Epithelial cell of esophagus (primary cell): Measurements from ENCODE around the gene ALDH1L1.

ENCODE experiments used
- DNase-seq: peaks from one replicate; pipeline ENCODE4 v3.0.0; 2010; ENCODE audit warnings: low read depth
- H3K4me3 ChIP-seq: 2 replicates; pipeline ENCODE4 v1.5.1; 2011; ENCODE audit warnings: mild to moderate bottlenecking, low read length, control low read depth
- CTCF ChIP-seq: IDR thresholded peaks from 2 replicates; pipeline ENCODE4 v1.5.1; 2011; ENCODE audit warnings: low read depth, mild to moderate bottlenecking, low read length, control low read depth, inconsistent platforms; ENCODE audit not compliant: insufficient read depth; ENCODE audit errors: missing control alignments

Gene ALDH1L1

GRCh38 chr3:126194713-126195305, 14.4 kb upstream of the ALDH1L1 start:
- TF ChIP-seq CTCF, result no peak
- no peak for DNase-seq
- H3K4me3 ChIP-seq, result no peak overlapping the region

- no peak for DNase-seq
- TF ChIP-seq CTCF, result no peak
Measured at GRCh38 chr3:126191246-126191645, 10.9 kb upstream of the ALDH1L1 start.

GRCh38 chr3:126187920-126188319, 7.5 kb upstream of the ALDH1L1 start:
- no peak for TF ChIP-seq CTCF
- no peak for DNase-seq
- no peak overlapping the region for H3K4me3 ChIP-seq

More at GRCh38 chr3:126191246-126191645, 10.9 kb upstream of the ALDH1L1 start:
- no peak overlapping the region for H3K4me3 ChIP-seq

- no peak for DNase-seq
- H3K4me3 ChIP-seq, result no peak overlapping the region
- no peak for TF ChIP-seq CTCF
Measured at GRCh38 chr3:126186749-126187148, 6.4 kb upstream of the ALDH1L1 start.

- no peak for TF ChIP-seq CTCF
- no peak for DNase-seq
- H3K4me3 ChIP-seq, result no peak overlapping the region
Measured at GRCh38 chr3:126186271-126186670, 5.9 kb upstream of the ALDH1L1 start.

GRCh38 chr3:126184465-126185000, 4.1 kb upstream of the ALDH1L1 start:
- H3K4me3 ChIP-seq, result no peak overlapping the region
- DNase-seq, result no peak
- TF ChIP-seq CTCF, result no peak

GRCh38 chr3:126181398-126181725, 976 bp upstream of the ALDH1L1 start:
- H3K4me3 ChIP-seq, result peak overlapping the region; percentile 53
- peak; percentile 19 for DNase-seq
- TF ChIP-seq CTCF, result no peak
